HL-60 (cell line): ENCODE measurements around the gene ELMO1.

Experiments used
- DNase-seq, 2 experiments: peaks; one replicate each; pipeline ENCODE4 v3.0.0-alpha.2; 2010 to 2020; ENCODE audit warnings: low read depth in 1 of 2, low spot score in 1 of 2
- H3K27ac ChIP-seq: fragments of 250-450 bp; sonication (Bioruptor Pico); replicated peaks from 2 replicates; pipeline ENCODE4 v1.5.1; 2020; ENCODE audit warnings: mild to moderate bottlenecking, moderate library complexity
- H3K27me3 ChIP-seq: fragments of 250-450 bp; sonication (Bioruptor Pico); 2 replicates; pipeline ENCODE4 v1.5.1; 2021; ENCODE audit warnings: mild to moderate bottlenecking, moderate library complexity; ENCODE audit not compliant: insufficient read depth, poor library complexity, severe bottlenecking
- H3K4me3 ChIP-seq: replicated peaks from 2 replicates; pipeline ENCODE4 v1.5.1; 2011; ENCODE audit warnings: mild to moderate bottlenecking, control low read depth, low read length; ENCODE audit not compliant: insufficient read depth
- GABPA ChIP-seq: IDR thresholded peaks from 2 replicates; pipeline ENCODE4 v1.6.1; 2012; ENCODE audit warnings: low read depth
- POLR2AphosphoS5 ChIP-seq: IDR thresholded peaks from 2 replicates; pipeline ENCODE4 v1.6.1; 2012; ENCODE audit warnings: low read depth
- SPI1 ChIP-seq: IDR thresholded peaks from 2 replicates; pipeline ENCODE4 v1.6.1; 2012; ENCODE audit warnings: low read depth, mild to moderate bottlenecking, borderline replicate concordance
- TF ChIP-seq, protein P1 (sequence below): IDR thresholded peaks from 2 replicates; pipeline ENCODE4 v1.6.1; 2012; ENCODE audit warnings: low read depth; ENCODE audit not compliant: insufficient replicate concordance
- TF ChIP-seq, protein P2 (sequence below): IDR thresholded peaks from one replicate; pipeline ENCODE4 v1.5.1; 2011; ENCODE audit warnings: low read length, control low read depth, inconsistent platforms; ENCODE audit not compliant: insufficient read depth

Gene ELMO1

DNA sequence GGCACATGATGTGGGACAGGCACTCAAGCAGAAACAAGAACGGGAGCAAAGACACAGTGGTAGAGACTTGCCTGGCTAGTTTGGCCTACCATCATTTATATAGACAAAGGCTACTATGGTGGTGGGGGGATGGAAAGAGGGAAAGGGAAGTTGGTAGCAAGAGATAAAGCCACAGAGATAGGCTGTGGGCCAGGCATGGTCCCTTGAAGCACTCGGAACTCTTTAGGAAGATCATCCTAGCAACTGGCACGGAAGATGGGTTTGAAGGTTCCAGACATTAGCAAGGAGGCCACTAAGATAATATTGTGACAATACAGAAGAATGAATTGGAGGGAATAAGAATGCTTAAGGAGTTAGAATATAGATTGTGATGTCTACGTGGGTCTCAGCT lies 319.6 kb downstream of the ELMO1 start:
- TF ChIP-seq, protein P1, sequence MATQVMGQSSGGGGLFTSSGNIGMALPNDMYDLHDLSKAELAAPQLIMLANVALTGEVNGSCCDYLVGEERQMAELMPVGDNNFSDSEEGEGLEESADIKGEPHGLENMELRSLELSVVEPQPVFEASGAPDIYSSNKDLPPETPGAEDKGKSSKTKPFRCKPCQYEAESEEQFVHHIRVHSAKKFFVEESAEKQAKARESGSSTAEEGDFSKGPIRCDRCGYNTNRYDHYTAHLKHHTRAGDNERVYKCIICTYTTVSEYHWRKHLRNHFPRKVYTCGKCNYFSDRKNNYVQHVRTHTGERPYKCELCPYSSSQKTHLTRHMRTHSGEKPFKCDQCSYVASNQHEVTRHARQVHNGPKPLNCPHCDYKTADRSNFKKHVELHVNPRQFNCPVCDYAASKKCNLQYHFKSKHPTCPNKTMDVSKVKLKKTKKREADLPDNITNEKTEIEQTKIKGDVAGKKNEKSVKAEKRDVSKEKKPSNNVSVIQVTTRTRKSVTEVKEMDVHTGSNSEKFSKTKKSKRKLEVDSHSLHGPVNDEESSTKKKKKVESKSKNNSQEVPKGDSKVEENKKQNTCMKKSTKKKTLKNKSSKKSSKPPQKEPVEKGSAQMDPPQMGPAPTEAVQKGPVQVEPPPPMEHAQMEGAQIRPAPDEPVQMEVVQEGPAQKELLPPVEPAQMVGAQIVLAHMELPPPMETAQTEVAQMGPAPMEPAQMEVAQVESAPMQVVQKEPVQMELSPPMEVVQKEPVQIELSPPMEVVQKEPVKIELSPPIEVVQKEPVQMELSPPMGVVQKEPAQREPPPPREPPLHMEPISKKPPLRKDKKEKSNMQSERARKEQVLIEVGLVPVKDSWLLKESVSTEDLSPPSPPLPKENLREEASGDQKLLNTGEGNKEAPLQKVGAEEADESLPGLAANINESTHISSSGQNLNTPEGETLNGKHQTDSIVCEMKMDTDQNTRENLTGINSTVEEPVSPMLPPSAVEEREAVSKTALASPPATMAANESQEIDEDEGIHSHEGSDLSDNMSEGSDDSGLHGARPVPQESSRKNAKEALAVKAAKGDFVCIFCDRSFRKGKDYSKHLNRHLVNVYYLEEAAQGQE = no peak
- TF ChIP-seq POLR2AphosphoS5 = no peak
- TF ChIP-seq GABPA = no peak
- TF ChIP-seq, protein P2, sequence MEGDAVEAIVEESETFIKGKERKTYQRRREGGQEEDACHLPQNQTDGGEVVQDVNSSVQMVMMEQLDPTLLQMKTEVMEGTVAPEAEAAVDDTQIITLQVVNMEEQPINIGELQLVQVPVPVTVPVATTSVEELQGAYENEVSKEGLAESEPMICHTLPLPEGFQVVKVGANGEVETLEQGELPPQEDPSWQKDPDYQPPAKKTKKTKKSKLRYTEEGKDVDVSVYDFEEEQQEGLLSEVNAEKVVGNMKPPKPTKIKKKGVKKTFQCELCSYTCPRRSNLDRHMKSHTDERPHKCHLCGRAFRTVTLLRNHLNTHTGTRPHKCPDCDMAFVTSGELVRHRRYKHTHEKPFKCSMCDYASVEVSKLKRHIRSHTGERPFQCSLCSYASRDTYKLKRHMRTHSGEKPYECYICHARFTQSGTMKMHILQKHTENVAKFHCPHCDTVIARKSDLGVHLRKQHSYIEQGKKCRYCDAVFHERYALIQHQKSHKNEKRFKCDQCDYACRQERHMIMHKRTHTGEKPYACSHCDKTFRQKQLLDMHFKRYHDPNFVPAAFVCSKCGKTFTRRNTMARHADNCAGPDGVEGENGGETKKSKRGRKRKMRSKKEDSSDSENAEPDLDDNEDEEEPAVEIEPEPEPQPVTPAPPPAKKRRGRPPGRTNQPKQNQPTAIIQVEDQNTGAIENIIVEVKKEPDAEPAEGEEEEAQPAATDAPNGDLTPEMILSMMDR = no peak
- TF ChIP-seq SPI1 = no peak
- no peak overlapping the region for H3K27ac ChIP-seq
- no peak overlapping the region for H3K4me3 ChIP-seq
- no peak for DNase-seq
- no peaks in the 10 kb centered on the region for H3K27me3 ChIP-seq

DNA sequence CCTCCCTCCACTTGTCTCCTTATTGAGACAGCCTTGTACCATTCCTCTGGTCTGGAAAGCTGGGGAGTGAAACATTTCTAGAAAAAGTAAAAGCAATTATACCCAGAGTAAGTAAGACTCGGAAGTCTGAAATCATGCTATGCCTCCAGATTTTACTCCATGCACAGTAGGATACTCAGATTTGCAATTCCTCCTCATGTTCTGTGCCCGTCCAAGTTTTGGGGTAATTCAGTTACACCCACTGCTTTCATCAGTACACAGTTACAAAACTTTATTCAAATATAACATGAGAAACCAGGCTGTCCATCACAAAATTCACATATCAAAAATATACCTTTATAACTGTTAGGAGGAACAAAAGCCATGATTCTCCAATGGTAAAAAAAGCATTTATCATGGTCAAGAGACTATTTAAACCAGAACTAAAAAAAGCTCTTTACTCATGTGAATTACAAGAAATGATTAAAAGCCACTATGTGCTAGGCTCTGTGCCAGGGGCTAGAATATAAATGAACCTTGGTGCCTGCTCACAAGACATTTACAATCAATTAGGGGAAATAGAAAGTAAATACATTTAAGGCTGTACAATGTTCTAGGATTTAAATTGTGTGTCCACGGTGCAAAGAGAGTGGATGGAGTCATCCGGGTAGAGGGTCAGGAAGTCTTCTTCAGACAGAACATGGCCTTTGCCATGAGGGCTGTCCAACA lies 320.2 kb downstream of the ELMO1 start:
- DNase-seq = no peak
- no peak for TF ChIP-seq GABPA
- TF ChIP-seq, protein P2 = no peak
- TF ChIP-seq POLR2AphosphoS5 = no peak
- no peaks in the 10 kb centered on the region for H3K27me3 ChIP-seq
- H3K4me3 ChIP-seq = no peak overlapping the region
- H3K27ac ChIP-seq = no peak overlapping the region

DNA sequence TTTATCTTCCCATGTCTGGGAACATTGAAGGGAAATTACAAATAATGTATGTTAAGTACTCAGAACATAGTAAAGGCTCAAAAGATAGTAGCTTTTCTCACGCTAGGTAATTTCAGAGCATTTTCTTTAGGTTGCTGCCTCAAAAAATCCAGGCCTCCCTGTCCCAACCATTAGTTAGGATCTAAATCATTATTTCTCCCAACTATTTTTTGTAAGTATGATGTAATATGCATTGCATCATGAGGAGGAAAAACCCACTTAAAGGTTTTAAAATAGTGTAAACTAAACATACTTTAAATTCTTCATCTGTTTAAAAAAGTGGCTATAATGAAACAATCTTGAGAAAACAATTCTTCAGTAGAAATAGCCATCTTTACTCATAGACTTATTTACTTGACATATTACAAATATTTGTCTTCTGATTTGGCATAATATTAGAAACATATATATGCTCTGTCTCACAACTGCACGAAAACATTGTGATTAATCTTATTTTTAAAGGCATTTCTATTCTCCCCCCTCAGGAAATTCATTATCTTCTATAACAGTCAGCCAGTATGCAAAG lies 329.3 kb downstream of the ELMO1 start:
- TF ChIP-seq POLR2AphosphoS5 (no peak), SPI1 (no peak), GABPA (no peak)
- TF ChIP-seq, protein P1 = no peak
- TF ChIP-seq, protein P2 = no peak
- no peak overlapping the region for H3K27ac ChIP-seq
- H3K27me3 ChIP-seq = no peaks in the 10 kb centered on the region
- DNase-seq = no peak
- H3K4me3 ChIP-seq = no peak overlapping the region

GRCh38 chr7:37118004-37118403 lies 330.7 kb downstream of the ELMO1 start:
- Histone ChIP-seq H3K27me3 (no peaks in the 10 kb centered on the region), H3K27ac (no peak overlapping the region), H3K4me3 (no peak overlapping the region)
- TF ChIP-seq GABPA = no peak
- TF ChIP-seq, protein P1 = no peak
- no peak for TF ChIP-seq POLR2AphosphoS5
- TF ChIP-seq, protein P2 = no peak
- TF ChIP-seq SPI1 = no peak
- no peak for DNase-seq
